Sciatic nerve (tissue), 2 donors: ENCODE data around the gene AGFG2. TPM values are rescaled to one million over a fixed set of nuclear protein-coding genes. Genes with fewer than 3 reads are reported as not detected.
A peak's percentile ranks its signal among the peaks of the same experiment; 100 is the strongest.
"Not testable (repeated sequence)": the region's sequence is repeated elsewhere in the genome, so short reads cannot be mapped to it uniquely, and the experiment has no call there.

Experiments used
- ATAC-seq: fragments of 200-7000 bp; cut with Tn5 transposase; one replicate; pipeline ENCODE4 v1.9.1; 2020; ENCODE audit warnings: mild to moderate bottlenecking, moderate library complexity
- DNase-seq: peaks from one replicate; pipeline ENCODE4 v3.0.0-alpha.2; 2020; ENCODE audit warnings: low spot score
- intact Hi-C: fragments of 100-400 bp; cut with DNase I; formaldehyde crosslinking; loops from one replicate; pipeline ENCODE4 v1.14.2; 2022
- total RNA-seq: library from RNA; stranded (reverse); fragmentation: NEBNext Ultra II Directional; extraction: Animal tissue kit (Norgen Biotek cat#: 25700); gene quantifications from one replicate; pipeline ENCODE4 v1.2.1, GENCODE V29; 2021
- donor health status: DM: no; HTN: no; CAD: no.
- donor health status: DM: no; HTN: no; CAD: no.

Gene AGFG2
- total RNA-seq, 1 donor from 2014 or later = 30.6 TPM

GRCh38 chr7:100516135-100516812, 22.7 kb upstream of the AGFG2 start:
- ATAC-seq = peak; percentile 92

GRCh38 chr7:100517305-100517704, 21.7 kb upstream of the AGFG2 start:
- no peak for DNase-seq
- ATAC-seq = no peak
- intact Hi-C loops = no loop called here

More at GRCh38 chr7:100516135-100516812, 22.7 kb upstream of the AGFG2 start:
- DNase-seq = peak; percentile 73
- intact Hi-C loops = no loop called here

- intact Hi-C loops = no loop called here
- DNase-seq (no peak), ATAC-seq (no peak)
These were observed 19.4 kb upstream of the AGFG2 start for GRCh38 chr7:100519580-100519979.

- no peak for ATAC-seq
- intact Hi-C loops = no loop called here
- DNase-seq = no peak
These were observed 18.9 kb upstream of the AGFG2 start for GRCh38 chr7:100520138-100520537.

GRCh38 chr7:100521076-100521475, 17.9 kb upstream of the AGFG2 start:
- intact Hi-C loops = no loop called here
- no peak for DNase-seq
- no peak for ATAC-seq

GRCh38 chr7:100521909-100522593, 17.0 kb upstream of the AGFG2 start:
- DNase-seq, intact Hi-C loops: not testable (repeated sequence)
- ATAC-seq = peak; percentile 15

GRCh38 chr7:100523192-100523591, 15.8 kb upstream of the AGFG2 start:
- intact Hi-C loops, DNase-seq, ATAC-seq: not testable (repeated sequence)

GRCh38 chr7:100528108-100528866, 10.7 kb upstream of the AGFG2 start:
- DNase-seq, ATAC-seq, intact Hi-C loops: not testable (repeated sequence)

GRCh38 chr7:100532165-100533022, 6.6 kb upstream of the AGFG2 start:
- intact Hi-C loops = no loop called here
- ATAC-seq (no peak), DNase-seq (no peak)

GRCh38 chr7:100535982-100536381, 3.0 kb upstream of the AGFG2 start:
- ATAC-seq, DNase-seq: not testable (repeated sequence)
- intact Hi-C loops = loop anchor here (2.0 kb wide), 1 partner anchor 73 kb away; no protein-coding TSS in a partner anchor

- ATAC-seq, DNase-seq: not testable (repeated sequence)
- intact Hi-C loops = loop anchor here (2.0 kb wide), 1 partner anchor 72 kb away; no protein-coding TSS in a partner anchor
These were observed 2.3 kb upstream of the AGFG2 start for GRCh38 chr7:100536695-100537094.

GRCh38 chr7:100538348-100538653, 702 bp upstream of the AGFG2 start:
- DNase-seq (no peak), ATAC-seq (no peak)
- intact Hi-C loops = no loop called here

GRCh38 chr7:100539436-100540006, 518 bp downstream of the AGFG2 start:
- no peak for DNase-seq
- intact Hi-C loops = no loop called here
- no peak for ATAC-seq

GRCh38 chr7:100540073-100540723, 1.2 kb downstream of the AGFG2 start:
- ATAC-seq (no peak), DNase-seq (no peak)
- intact Hi-C loops = no loop called here

GRCh38 chr7:100541309-100541708, 2.3 kb downstream of the AGFG2 start:
- intact Hi-C loops, DNase-seq, ATAC-seq: not testable (repeated sequence)

GRCh38 chr7:100543586-100543985, 4.6 kb downstream of the AGFG2 start:
- ATAC-seq (no peak), DNase-seq (no peak)
- intact Hi-C loops = no loop called here

GRCh38 chr7:100544386-100544785, 5.4 kb downstream of the AGFG2 start:
- intact Hi-C loops = no loop called here
- DNase-seq (no peak), ATAC-seq (no peak)

GRCh38 chr7:100544967-100545359, 6.0 kb downstream of the AGFG2 start:
- intact Hi-C loops = no loop called here
- no peak for DNase-seq
- ATAC-seq = peak; percentile 63
